ENCODE measurements around the gene OSBP2.

OSBP2 gene

GRCh38 chr22:30878516-30879414, 184.1 kb downstream of the OSBP2 start:
- no peak for DNase-seq (ENCODE audit: low read depth)
- TF ChIP-seq CTCF (IDR thresholded peaks at IDR 0.05; ENCODE audit: control insufficient read depth, extremely low read depth, insufficient read depth): no peak
- H3K4me3 ChIP-seq (ENCODE audit: low read depth, low read length): no peak overlapping the region

GRCh38 chr22:30879415-30879797, 184.7 kb downstream of the OSBP2 start:
- DNase-seq (ENCODE audit: low read depth): no peak
- H3K4me3 ChIP-seq (ENCODE audit: low read depth, low read length): no peak overlapping the region
- no peak for TF ChIP-seq CTCF (IDR thresholded peaks at IDR 0.05; ENCODE audit: control insufficient read depth, extremely low read depth, insufficient read depth)

GRCh38 chr22:30880181-30880601, 185.5 kb downstream of the OSBP2 start:
- no peak for TF ChIP-seq CTCF (IDR thresholded peaks at IDR 0.05; ENCODE audit: control insufficient read depth, extremely low read depth, insufficient read depth)
- H3K4me3 ChIP-seq (ENCODE audit: low read depth, low read length): no peak overlapping the region
- no peak for DNase-seq (ENCODE audit: low read depth)

- H3K4me3 ChIP-seq (ENCODE audit: low read depth, low read length): no peak overlapping the region
- TF ChIP-seq CTCF (IDR thresholded peaks at IDR 0.05; ENCODE audit: control insufficient read depth, extremely low read depth, insufficient read depth): no peak
- no peak for DNase-seq (ENCODE audit: low read depth)
These were observed 186.2 kb downstream of the OSBP2 start for GRCh38 chr22:30880847-30881246.

GRCh38 chr22:30881361-30882183, 186.9 kb downstream of the OSBP2 start:
- TF ChIP-seq CTCF (IDR thresholded peaks at IDR 0.05; ENCODE audit: control insufficient read depth, extremely low read depth, insufficient read depth): no peak
- no peak overlapping the region for H3K4me3 ChIP-seq (ENCODE audit: low read depth, low read length)
- DNase-seq (ENCODE audit: low read depth): no peak

GRCh38 chr22:30882184-30882717, 187.6 kb downstream of the OSBP2 start:
- no peak overlapping the region for H3K4me3 ChIP-seq (ENCODE audit: low read depth, low read length)
- TF ChIP-seq CTCF (IDR thresholded peaks at IDR 0.05; ENCODE audit: control insufficient read depth, extremely low read depth, insufficient read depth): no peak
- no peak for DNase-seq (ENCODE audit: low read depth)
